PC-3 (cell line): ENCODE data around the gene UCP2. TPM values are rescaled to one million over a fixed set of nuclear protein-coding genes. Genes with fewer than 3 reads are reported as not detected.

Experiments
- ATAC-seq: fragments of 200-7000 bp; cut with Tn5 transposase; 2 replicates; pipeline ENCODE4 v1.9.1; 2020; ENCODE audit warnings: mild to moderate bottlenecking, moderate library complexity
- BruUV-seq: library from RNA; stranded (reverse); fragments of 400-500 nt; replicated peaks from 2 replicates; lab custom pipeline; 2021; lab: Mats Ljungman, UMichigan
- CTCF ChIA-PET: fragments of 300-600 bp; sonication (Branson Sonifier 250); formaldehyde crosslinking; loops from one replicate; lab custom pipeline; 2022; ENCODE audit warnings: antibody characterized with exemption; lab: Charles Lee
- POLR2A ChIA-PET: fragments of 300-600 bp; sonication (Branson Sonifier 250); formaldehyde crosslinking; loops from one replicate; lab custom pipeline; 2022; ENCODE audit warnings: antibody characterized with exemption; ENCODE audit not compliant: unreplicated experiment; lab: Charles Lee
- DNase-seq: peaks from one replicate; pipeline ENCODE4 v3.0.0-alpha.2; 2015
- H2AFZ ChIP-seq: fragments of 300-600 bp; sonication (generic); 2 replicates; pipeline ENCODE4 v1.6.0; 2016; ENCODE audit warnings: antibody characterized with exemption, low read length
- H3F3A ChIP-seq: fragments of 300-600 bp; sonication (generic); one replicate; pipeline ENCODE4 v1.6.0; 2017; ENCODE audit warnings: antibody characterized with exemption, low read length, control low read depth, mild to moderate bottlenecking; ENCODE audit not compliant: unreplicated experiment
- H3K27ac ChIP-seq: fragments of 300-600 bp; sonication (generic); 2 replicates; pipeline ENCODE4 v1.5.1; 2016; ENCODE audit warnings: mild to moderate bottlenecking, low read length
- H3K27me3 ChIP-seq: fragments of 300-600 bp; sonication (generic); 2 replicates; pipeline ENCODE4 v1.6.1; 2016; ENCODE audit warnings: low read length, mixed read lengths
- H3K36me3 ChIP-seq: fragments of 300-600 bp; sonication (generic); 2 replicates; pipeline ENCODE4 v1.6.1; 2016; ENCODE audit warnings: low read depth, mixed run types, low read length, mixed read lengths
- H3K4me1 ChIP-seq: fragments of 300-600 bp; sonication (generic); 2 replicates; pipeline ENCODE4 v1.5.1; 2016; ENCODE audit warnings: low read length; ENCODE audit not compliant: insufficient read depth
- H3K4me2 ChIP-seq: fragments of 300-600 bp; sonication (generic); 2 replicates; pipeline ENCODE4 v1.6.0; 2016; ENCODE audit warnings: low read length
- H3K4me3 ChIP-seq: fragments of 300-600 bp; sonication (generic); 2 replicates; pipeline ENCODE4 v1.5.1; 2016; ENCODE audit warnings: mild to moderate bottlenecking, low read length, mixed read lengths
- H3K79me2 ChIP-seq: fragments of 300-600 bp; sonication (generic); 2 replicates; pipeline ENCODE4 v1.6.1; 2017; ENCODE audit warnings: low read length, mixed read lengths
- H3K9ac ChIP-seq: fragments of 300-600 bp; sonication (generic); 2 replicates; pipeline ENCODE4 v1.6.0; 2016; ENCODE audit warnings: mild to moderate bottlenecking, low read length
- H3K9me2 ChIP-seq: fragments of 300-600 bp; sonication (generic); replicated peaks from 2 replicates; pipeline ENCODE4 v1.6.1; 2016; ENCODE audit warnings: mixed run types, low read length, mixed read lengths
- H3K9me3 ChIP-seq: fragments of 300-600 bp; sonication (generic); 2 replicates; pipeline ENCODE4 v1.6.1; 2016; ENCODE audit warnings: low read length, mixed read lengths
- H4K20me1 ChIP-seq: fragments of 300-600 bp; sonication (generic); 2 replicates; pipeline ENCODE4 v1.6.1; 2016; ENCODE audit warnings: low read length, mixed read lengths
- EZH2 ChIP-seq: fragments of 300-600 bp; sonication (generic); IDR thresholded peaks from one replicate; pipeline ENCODE4 v1.6.1; 2017; ENCODE audit warnings: antibody characterized with exemption, mild to moderate bottlenecking, low read length; ENCODE audit not compliant: unreplicated experiment
- EZH2phosphoT487 ChIP-seq: fragments of 300-600 bp; sonication (generic); IDR thresholded peaks from 2 replicates; pipeline ENCODE4 v1.6.1; 2018; ENCODE audit warnings: mild to moderate bottlenecking, antibody characterized with exemption, low read length, borderline replicate concordance
- intact Hi-C: fragments of 100-400 bp; cut with micrococcal nuclease; formaldehyde crosslinking; loops from 2 replicates; pipeline ENCODE4 v1.9.0; 2023
- total RNA-seq: library from RNA; depleted of rRNA; stranded (reverse); fragments of >200 nt; gene quantifications from 2 replicates; pipeline ENCODE4 v1.2.3, GENCODE V29; 2014
- TF ChIP-seq, protein P1 (sequence below): fragments of 300-600 bp; sonication (generic); conservative IDR thresholded peaks from 2 replicates; pipeline ENCODE4 v1.5.1; 2017; ENCODE audit warnings: antibody characterized with exemption, low read depth, mild to moderate bottlenecking, low read length

Gene UCP2
- total RNA-seq, 1 experiment from 2014 or later = 6.4 TPM

DNA sequence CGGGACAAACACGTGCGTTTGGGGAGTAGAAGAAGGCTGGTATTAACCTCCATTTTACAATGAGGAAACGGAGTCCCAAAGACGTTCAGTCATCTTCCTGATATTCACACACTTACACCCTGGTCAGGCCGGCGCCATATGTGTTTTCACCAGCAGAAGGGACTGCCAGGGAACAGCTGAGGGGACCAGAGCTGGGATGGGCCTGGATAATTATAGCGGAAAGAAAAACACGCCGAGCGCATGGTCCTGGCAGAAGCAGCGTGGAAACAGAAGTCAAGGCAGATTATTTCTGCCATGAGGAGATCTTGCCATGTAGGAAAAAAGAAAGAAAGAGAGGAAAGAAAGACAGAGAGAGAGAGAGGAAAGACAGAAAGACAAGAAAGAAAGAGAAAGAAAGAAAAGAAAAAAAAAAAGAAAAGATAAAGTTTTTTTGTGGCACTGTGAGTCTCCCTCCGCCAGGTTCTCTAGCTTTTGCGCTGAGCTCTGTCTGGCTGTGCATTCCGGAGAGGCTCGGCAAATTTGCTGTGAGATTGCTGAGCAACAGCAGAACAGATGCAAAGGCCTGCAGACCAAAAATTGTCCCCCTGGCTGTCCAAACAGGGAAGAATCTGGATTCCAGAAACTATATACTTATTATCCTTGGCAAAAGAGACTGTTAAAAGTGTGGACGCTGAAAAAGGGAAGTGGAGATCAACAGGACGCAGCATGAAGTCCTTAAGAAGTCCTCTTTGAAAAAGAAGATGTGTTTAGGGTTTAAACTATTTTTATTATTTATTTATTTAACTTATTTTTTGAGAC lies 1.3 kb upstream of the UCP2 start:
- Histone ChIP-seq H3K4me3 (peak overlapping the region; percentile 79), H2AFZ (peak overlapping the region; percentile 100), H3K27ac (peak overlapping the region; percentile 85), H3K9me2 (no peaks in the 10 kb centered on the region), H3K79me2 (peaks cover 8% of the 10 kb centered on the region; the same call in 1 of the 2 replicates), H3K4me2 (peak overlapping the region; percentile 100), H3K27me3 (no peaks in the 10 kb centered on the region), H3K36me3 (no peaks in the 10 kb centered on the region), H3F3A (no peaks in the 10 kb centered on the region), H3K9ac (peak overlapping the region; percentile 81), H4K20me1 (no peaks in the 10 kb centered on the region), H3K9me3 (no peaks in the 10 kb centered on the region), H3K4me1 (peaks cover 28% of the 10 kb centered on the region)
- CTCF ChIA-PET = no interaction called here
- intact Hi-C loops = loop anchor here (10.0 kb wide), 1 partner anchor 191 kb away; the partner anchor contains the start of genes C2CD3 and PPME1
- POLR2A ChIA-PET = no interaction called here
- ATAC-seq = no peak
- TF ChIP-seq, protein P1, sequence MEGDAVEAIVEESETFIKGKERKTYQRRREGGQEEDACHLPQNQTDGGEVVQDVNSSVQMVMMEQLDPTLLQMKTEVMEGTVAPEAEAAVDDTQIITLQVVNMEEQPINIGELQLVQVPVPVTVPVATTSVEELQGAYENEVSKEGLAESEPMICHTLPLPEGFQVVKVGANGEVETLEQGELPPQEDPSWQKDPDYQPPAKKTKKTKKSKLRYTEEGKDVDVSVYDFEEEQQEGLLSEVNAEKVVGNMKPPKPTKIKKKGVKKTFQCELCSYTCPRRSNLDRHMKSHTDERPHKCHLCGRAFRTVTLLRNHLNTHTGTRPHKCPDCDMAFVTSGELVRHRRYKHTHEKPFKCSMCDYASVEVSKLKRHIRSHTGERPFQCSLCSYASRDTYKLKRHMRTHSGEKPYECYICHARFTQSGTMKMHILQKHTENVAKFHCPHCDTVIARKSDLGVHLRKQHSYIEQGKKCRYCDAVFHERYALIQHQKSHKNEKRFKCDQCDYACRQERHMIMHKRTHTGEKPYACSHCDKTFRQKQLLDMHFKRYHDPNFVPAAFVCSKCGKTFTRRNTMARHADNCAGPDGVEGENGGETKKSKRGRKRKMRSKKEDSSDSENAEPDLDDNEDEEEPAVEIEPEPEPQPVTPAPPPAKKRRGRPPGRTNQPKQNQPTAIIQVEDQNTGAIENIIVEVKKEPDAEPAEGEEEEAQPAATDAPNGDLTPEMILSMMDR = no peak
- TF ChIP-seq EZH2 = no peak
- TF ChIP-seq EZH2phosphoT487 = no peak
- DNase-seq = no peak
- BruUV-seq = TSS peak; percentile 87

DNA sequence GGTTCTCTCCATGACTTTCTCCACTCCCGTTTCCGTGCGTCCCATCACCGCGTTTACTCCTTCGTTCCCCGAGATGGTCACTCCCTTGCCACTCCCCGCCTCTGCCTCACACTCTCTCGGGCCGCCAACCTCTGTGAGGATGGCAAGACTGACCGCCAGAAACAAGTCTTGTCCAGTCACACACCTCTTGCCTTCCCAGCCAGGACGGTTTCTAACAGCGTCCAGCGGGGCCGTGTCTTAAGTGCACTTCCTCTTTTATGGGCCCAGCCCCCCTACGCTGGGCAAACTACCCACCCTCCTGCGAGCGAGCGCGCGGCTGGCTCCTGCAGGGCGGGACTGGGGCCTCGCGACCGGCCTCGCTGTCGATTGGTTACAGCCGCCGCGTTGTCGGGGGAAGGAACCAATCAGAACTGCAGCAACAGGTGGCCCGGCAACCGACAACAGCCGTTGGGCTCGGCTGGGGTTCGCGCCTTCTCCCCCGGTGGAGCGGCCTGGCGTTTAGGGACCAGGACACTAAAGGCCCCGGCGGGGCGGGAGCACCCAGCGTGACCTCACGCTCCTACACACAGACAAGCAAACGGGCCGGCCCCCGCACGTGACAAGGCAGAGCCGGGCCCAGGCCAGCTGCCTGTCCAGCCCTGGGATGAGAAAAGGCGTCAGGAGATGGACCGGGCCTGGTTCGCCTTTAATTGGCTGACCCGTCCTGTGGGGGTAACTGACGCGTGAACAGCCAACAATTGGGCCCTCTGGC lies 522 bp upstream of the UCP2 start:
- 0 out of 2 replicates have a peak, but pooled peaks cover under 1% of the 10 kb centered on the region for H3K36me3 ChIP-seq
- intact Hi-C loops = loop anchor here (10.0 kb wide), 1 partner anchor 192 kb away; the partner anchor contains the start of genes C2CD3 and PPME1

More for the DNA sequence above, 522 bp upstream of the UCP2 start:
- no peak for TF ChIP-seq EZH2phosphoT487
- TF ChIP-seq, protein P1 = no peak
- no peak for TF ChIP-seq EZH2
- H3K27ac ChIP-seq = peak overlapping the region; percentile 85
- peak; percentile 92 for DNase-seq
- peak overlapping the region; percentile 100 for H3K4me2 ChIP-seq
- peak overlapping the region; percentile 79 for H3K4me3 ChIP-seq
- peak overlapping the region; percentile 100 for H2AFZ ChIP-seq
- peaks cover 28% of the 10 kb centered on the region for H3K4me1 ChIP-seq
- peak; percentile 90 for ATAC-seq
- peak overlapping the region; percentile 81 for H3K9ac ChIP-seq
- no peaks in the 10 kb centered on the region for H3K9me3 ChIP-seq
- POLR2A ChIA-PET = interaction anchor here (0.6 kb wide), 2 partner anchors 23 to 106 kb away, joined by 3 read pairs; no protein-coding TSS in a partner anchor
- CTCF ChIA-PET = interaction anchor here (0.6 to 0.7 kb wide), 2 partner anchors 52 to 188 kb away, joined by 4 to 16 read pairs; partner anchors contain the start of genes C2CD3 and PPME1
- peaks cover 8% of the 10 kb centered on the region; the same call in 1 of the 2 replicates for H3K79me2 ChIP-seq
- H3K27me3 ChIP-seq = no peaks in the 10 kb centered on the region
- no peaks in the 10 kb centered on the region for H4K20me1 ChIP-seq
- H3K9me2 ChIP-seq = no peaks in the 10 kb centered on the region
- BruUV-seq = no TSS peak
- no peaks in the 10 kb centered on the region for H3F3A ChIP-seq
